ENCODE measurements around the gene HSPB6.

The HSPB6 gene

DNA sequence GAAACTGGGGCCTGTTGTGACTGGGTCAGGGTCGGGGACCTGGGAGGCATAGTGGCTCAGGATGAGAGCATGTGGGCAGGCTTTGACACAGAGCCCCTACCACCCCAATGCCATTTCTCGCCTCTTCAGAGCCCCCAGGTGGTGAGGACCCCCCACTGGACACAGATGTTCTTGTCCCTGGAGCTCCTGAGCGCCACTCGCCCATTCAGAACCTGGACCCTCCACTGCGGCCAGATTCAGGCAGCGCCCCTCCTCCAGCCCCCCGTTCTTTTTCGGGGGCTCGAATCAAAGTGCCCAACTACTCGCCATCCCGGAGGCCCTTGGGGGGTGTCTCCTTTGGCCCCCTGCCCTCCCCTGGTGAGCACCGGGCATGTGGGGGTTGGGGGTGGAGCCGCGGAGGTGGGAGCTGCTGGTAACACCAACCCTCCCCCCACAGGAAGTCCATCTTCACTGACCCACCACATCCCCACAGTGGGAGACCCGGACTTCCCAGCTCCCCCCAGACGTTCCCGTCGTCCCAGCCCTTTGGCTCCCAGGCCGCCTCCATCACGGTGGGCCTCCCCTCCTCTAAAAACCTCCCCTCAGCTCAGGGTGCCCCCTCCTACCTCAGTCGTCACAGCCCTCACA, 24.9 kb downstream of the HSPB6 start:
- H3K27ac ChIP-seq (ENCODE audit: low read depth, low read length): no peak overlapping the region
- no peak overlapping the region for H2AFZ ChIP-seq (ENCODE audit: low read depth, low read length, severe bottlenecking)
- no peaks in the 10 kb centered on the region for H3K79me2 ChIP-seq (ENCODE audit: insufficient read depth, low read length)
- H4K20me1 ChIP-seq (ENCODE audit: low read depth, low read length): no peaks in the 10 kb centered on the region
- no peak overlapping the region for H3K4me3 ChIP-seq (ENCODE audit: insufficient read depth, low read length, poor library complexity, severe bottlenecking)
- TF ChIP-seq, protein P1, sequence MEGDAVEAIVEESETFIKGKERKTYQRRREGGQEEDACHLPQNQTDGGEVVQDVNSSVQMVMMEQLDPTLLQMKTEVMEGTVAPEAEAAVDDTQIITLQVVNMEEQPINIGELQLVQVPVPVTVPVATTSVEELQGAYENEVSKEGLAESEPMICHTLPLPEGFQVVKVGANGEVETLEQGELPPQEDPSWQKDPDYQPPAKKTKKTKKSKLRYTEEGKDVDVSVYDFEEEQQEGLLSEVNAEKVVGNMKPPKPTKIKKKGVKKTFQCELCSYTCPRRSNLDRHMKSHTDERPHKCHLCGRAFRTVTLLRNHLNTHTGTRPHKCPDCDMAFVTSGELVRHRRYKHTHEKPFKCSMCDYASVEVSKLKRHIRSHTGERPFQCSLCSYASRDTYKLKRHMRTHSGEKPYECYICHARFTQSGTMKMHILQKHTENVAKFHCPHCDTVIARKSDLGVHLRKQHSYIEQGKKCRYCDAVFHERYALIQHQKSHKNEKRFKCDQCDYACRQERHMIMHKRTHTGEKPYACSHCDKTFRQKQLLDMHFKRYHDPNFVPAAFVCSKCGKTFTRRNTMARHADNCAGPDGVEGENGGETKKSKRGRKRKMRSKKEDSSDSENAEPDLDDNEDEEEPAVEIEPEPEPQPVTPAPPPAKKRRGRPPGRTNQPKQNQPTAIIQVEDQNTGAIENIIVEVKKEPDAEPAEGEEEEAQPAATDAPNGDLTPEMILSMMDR (IDR thresholded peaks at IDR 0.05; ENCODE audit: insufficient read depth, low read length, poor library complexity, severe bottlenecking): no peak
- TF ChIP-seq EZH2phosphoT487 (conservative IDR thresholded peaks at IDR 0.05; ENCODE audit: low read length): no peak
- H3K4me2 ChIP-seq (ENCODE audit: low read depth, low read length, poor library complexity, severe bottlenecking): no peak overlapping the region
- H3F3A ChIP-seq (ENCODE audit: insufficient read depth): no peaks in the 10 kb centered on the region
- H3K9me3 ChIP-seq (ENCODE audit: insufficient read depth, low read length): no peaks in the 10 kb centered on the region
- H3K27me3 ChIP-seq (ENCODE audit: low read length): no peaks in the 10 kb centered on the region
- no peak overlapping the region for H3K9ac ChIP-seq (ENCODE audit: low read length)
- H3K36me3 ChIP-seq (ENCODE audit: low read length): no peaks in the 10 kb centered on the region
- no peaks in the 10 kb centered on the region for H3K9me2 ChIP-seq (replicated peaks; ENCODE audit: insufficient read depth, low read length)

DNA sequence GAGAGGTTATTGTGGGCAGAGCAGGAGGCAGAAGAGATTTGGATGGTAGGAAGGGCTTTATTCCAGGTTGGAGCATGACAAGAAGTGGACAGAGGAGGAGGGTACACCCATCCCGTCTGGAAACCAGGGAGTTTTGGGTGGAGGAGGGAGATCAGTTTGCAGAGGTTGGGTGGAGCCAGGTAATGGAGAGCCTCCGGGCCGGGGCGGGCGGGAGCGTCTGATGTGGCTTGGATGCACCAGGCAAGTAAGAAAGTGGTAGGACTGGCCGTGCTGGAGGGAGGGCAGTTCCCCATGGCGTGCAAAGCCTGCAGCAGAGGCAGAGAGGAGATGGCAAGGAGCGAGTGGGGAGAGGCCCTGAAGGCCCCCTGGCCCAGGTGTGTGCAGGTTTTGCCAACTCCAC, 25.5 kb downstream of the HSPB6 start:
- H3K36me3 ChIP-seq (ENCODE audit: low read length): no peaks in the 10 kb centered on the region

DNA sequence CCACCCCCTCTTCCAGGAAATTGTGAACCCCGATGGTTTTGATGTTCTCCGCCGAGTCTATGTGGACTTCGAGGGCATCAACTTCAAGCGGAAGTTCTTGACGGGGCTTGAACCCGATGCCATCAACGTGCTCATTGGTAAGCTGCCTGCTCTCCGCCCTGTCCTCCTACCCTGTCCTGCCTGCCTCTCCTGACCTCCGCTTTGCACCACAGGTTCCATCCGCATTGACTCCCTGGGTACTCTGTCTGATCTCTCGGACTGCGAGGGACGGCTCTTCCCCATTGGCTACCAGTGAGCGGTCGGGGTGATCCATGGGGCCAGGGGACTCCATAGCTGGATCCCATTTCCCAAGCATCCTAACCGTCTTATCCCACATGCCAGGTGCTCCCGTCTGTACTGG, 26.5 kb downstream of the HSPB6 start:
- Histone ChIP-seq H3K4me3 (ENCODE audit: insufficient read depth, low read length, poor library complexity, severe bottlenecking) (no peak overlapping the region), H3K27me3 (ENCODE audit: low read length) (no peaks in the 10 kb centered on the region), H3K9me3 (ENCODE audit: insufficient read depth, low read length) (no peaks in the 10 kb centered on the region), H3K9ac (ENCODE audit: low read length) (no peak overlapping the region), H3K9me2 (replicated peaks; ENCODE audit: insufficient read depth, low read length) (no peaks in the 10 kb centered on the region), H3F3A (ENCODE audit: insufficient read depth) (no peaks in the 10 kb centered on the region), H4K20me1 (ENCODE audit: low read depth, low read length) (no peaks in the 10 kb centered on the region), H3K79me2 (ENCODE audit: insufficient read depth, low read length) (no peaks in the 10 kb centered on the region), H2AFZ (ENCODE audit: low read depth, low read length, severe bottlenecking) (no peak overlapping the region), H3K4me2 (ENCODE audit: low read depth, low read length, poor library complexity, severe bottlenecking) (no peak overlapping the region), H3K36me3 (ENCODE audit: low read length) (no peaks in the 10 kb centered on the region; the same call in 1 of the 2 replicates), H3K27ac (ENCODE audit: low read depth, low read length) (no peak overlapping the region)
- no peak for TF ChIP-seq EZH2phosphoT487 (conservative IDR thresholded peaks at IDR 0.05; ENCODE audit: low read length)
- TF ChIP-seq, protein P1 (IDR thresholded peaks at IDR 0.05; ENCODE audit: insufficient read depth, low read length, poor library complexity, severe bottlenecking): no peak

More for the DNA sequence above, 25.5 kb downstream of the HSPB6 start:
- H3F3A ChIP-seq (ENCODE audit: insufficient read depth): no peaks in the 10 kb centered on the region
- no peaks in the 10 kb centered on the region for H3K9me3 ChIP-seq (ENCODE audit: insufficient read depth, low read length)
- no peaks in the 10 kb centered on the region for H3K27me3 ChIP-seq (ENCODE audit: low read length)
- no peak overlapping the region for H3K27ac ChIP-seq (ENCODE audit: low read depth, low read length)
- no peaks in the 10 kb centered on the region for H3K9me2 ChIP-seq (replicated peaks; ENCODE audit: insufficient read depth, low read length)
- H3K4me3 ChIP-seq (ENCODE audit: insufficient read depth, low read length, poor library complexity, severe bottlenecking): no peak overlapping the region
- H3K9ac ChIP-seq (ENCODE audit: low read length): no peak overlapping the region
- no peaks in the 10 kb centered on the region for H3K79me2 ChIP-seq (ENCODE audit: insufficient read depth, low read length)
- no peak overlapping the region for H2AFZ ChIP-seq (ENCODE audit: low read depth, low read length, severe bottlenecking)
- no peak for TF ChIP-seq EZH2phosphoT487 (conservative IDR thresholded peaks at IDR 0.05; ENCODE audit: low read length)
- TF ChIP-seq, protein P1 (IDR thresholded peaks at IDR 0.05; ENCODE audit: insufficient read depth, low read length, poor library complexity, severe bottlenecking): no peak
- no peaks in the 10 kb centered on the region for H4K20me1 ChIP-seq (ENCODE audit: low read depth, low read length)
- no peak overlapping the region for H3K4me2 ChIP-seq (ENCODE audit: low read depth, low read length, poor library complexity, severe bottlenecking)

Measured in SU-DHL-6 (cell line).